Bronchial epithelial cell (primary cell): Measurements from ENCODE around the gene SLAIN2. TPM values are rescaled to one million over a fixed set of nuclear protein-coding genes. Genes with fewer than 3 reads are reported as not detected.

ENCODE experiments used
- DNase-seq: peaks from one replicate; pipeline ENCODE4 v3.0.0-alpha.2; 2010; ENCODE audit warnings: low read depth
- FAIRE-seq: peaks from 2 replicates; lab custom pipeline; 2011; peaks lifted over from hg19 to GRCh38; lab: Jason Lieb, UNC
- H3K27me3 ChIP-seq: 2 replicates; pipeline ENCODE4 v1.5.1; 2011; ENCODE audit warnings: low read length; ENCODE audit not compliant: control insufficient read depth, insufficient read depth
- H3K36me3 ChIP-seq: 2 replicates; pipeline ENCODE4 v1.5.1; 2011; ENCODE audit warnings: low read length; ENCODE audit not compliant: control insufficient read depth, insufficient read depth
- H3K4me3 ChIP-seq: 2 replicates; pipeline ENCODE4 v1.5.1; 2011; ENCODE audit warnings: mild to moderate bottlenecking, low read depth, low read length, control low read depth
- CTCF ChIP-seq: IDR thresholded peaks from 2 replicates; pipeline ENCODE4 v1.5.1; 2011; ENCODE audit warnings: mild to moderate bottlenecking, moderate library complexity, low read length, control low read depth, inconsistent platforms; ENCODE audit not compliant: insufficient read depth, severe bottlenecking
- total RNA-seq: library from RNA; depleted of rRNA; stranded (reverse); fragments of >200 nt; gene quantifications from 2 replicates; pipeline ENCODE4 v1.2.1, GENCODE V29; 2014

Gene SLAIN2
- total RNA-seq, 1 donor from 2014 or later: 28.7 TPM

DNA sequence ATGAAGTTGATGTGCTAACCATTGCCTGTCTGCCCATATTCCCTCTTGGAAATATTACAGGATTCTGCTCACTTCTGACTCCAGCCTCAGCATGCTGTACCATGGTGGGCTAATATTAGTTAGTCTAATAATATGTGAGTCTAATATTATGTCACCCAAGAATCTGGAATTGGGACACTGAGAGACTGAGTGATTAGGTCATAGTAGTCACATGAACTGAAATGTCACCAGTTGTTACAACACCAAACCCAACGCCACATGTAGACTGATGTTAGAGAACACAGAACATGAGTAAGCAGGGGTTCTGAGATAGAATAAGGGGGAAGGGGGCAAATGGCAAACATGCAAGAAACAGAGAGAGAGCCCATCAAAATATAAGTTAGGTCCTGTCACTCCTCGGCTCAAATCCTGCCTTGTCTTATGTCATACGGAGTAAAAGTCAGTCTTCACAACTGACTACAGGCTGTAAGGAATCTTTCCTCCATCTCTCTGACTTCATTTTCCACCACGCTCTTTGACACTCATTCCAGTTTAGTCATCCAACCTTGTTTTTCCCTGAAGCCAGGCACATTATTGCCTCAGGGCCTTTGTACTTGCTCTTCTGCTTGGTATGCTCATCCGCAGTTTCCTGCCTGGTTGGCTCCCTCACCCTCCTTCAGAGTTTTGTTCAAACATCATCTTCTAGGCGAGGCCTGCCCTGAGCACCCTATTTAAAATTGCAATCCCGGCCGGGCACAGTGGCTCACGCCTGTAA, 9.6 kb upstream of the SLAIN2 start:
- peak; percentile 93 for DNase-seq
- no peak for FAIRE-seq
- no peak overlapping the region for H3K4me3 ChIP-seq
- TF ChIP-seq CTCF: no peak
- no peaks in the 10 kb centered on the region for H3K36me3 ChIP-seq
- no peaks in the 10 kb centered on the region for H3K27me3 ChIP-seq

DNA sequence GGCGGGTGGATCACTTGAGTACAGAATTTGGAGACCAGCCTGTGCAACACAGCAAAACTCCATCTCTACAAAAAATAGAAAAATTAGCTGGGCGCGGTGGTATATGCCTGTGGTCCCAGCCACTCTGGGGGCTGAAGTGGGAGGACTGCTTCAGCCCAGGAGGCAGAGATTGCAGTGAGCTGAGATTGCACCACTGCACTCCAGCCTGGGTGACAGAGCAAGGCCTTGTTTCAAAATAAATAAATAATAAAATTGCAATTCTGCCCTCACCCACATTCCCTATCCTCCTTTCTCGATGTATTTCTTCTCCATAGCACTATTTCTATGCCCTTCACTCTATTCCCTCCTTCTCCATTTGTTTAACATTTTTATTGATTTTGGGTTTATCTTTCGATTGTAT, 8.7 kb upstream of the SLAIN2 start:
- H3K36me3 ChIP-seq: no peaks in the 10 kb centered on the region
- no peaks in the 10 kb centered on the region for H3K27me3 ChIP-seq
- DNase-seq (no peak), FAIRE-seq (no peak)
- H3K4me3 ChIP-seq: no peak overlapping the region
- TF ChIP-seq CTCF: no peak

- Histone ChIP-seq H3K36me3 (no peaks in the 10 kb centered on the region), H3K27me3 (no peaks in the 10 kb centered on the region), H3K4me3 (no peak overlapping the region)
- TF ChIP-seq CTCF: no peak
- DNase-seq (no peak), FAIRE-seq (no peak)
These were observed 7.7 kb upstream of the SLAIN2 start for GRCh38 chr4:48333587-48333986.

GRCh38 chr4:48334236-48334635, 7.1 kb upstream of the SLAIN2 start:
- H3K27me3 ChIP-seq: no peaks in the 10 kb centered on the region
- H3K4me3 ChIP-seq: no peak overlapping the region
- no peaks in the 10 kb centered on the region for H3K36me3 ChIP-seq
- no peak for DNase-seq
- no peak for TF ChIP-seq CTCF
- no peak for FAIRE-seq

DNA sequence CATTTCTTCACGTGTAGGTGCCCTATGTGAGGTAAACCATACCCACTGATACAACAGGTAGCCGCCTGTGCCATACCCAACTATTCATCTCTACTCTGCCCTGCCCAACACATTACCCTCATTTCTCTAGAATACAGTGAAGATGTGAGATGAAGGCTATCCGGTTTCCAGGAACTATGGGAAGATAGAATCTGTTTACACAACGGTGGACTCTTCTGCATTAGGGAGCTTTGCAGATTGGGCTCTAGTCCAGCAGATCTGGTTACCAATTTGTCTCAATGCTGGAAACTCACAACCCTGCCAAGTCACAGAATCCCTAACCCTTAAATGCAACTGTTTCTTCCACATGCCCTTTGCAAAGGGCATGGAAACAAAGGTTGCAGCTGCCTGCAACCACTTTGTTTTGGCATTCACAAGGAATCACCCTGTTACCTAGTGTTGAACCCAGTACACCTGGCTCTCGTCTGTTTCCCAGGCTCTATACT, 6.4 kb upstream of the SLAIN2 start:
- H3K36me3 ChIP-seq: no peaks in the 10 kb centered on the region
- no peak for TF ChIP-seq CTCF
- no peak overlapping the region for H3K4me3 ChIP-seq
- no peaks in the 10 kb centered on the region for H3K27me3 ChIP-seq
- FAIRE-seq: no peak
- no peak for DNase-seq
